Choroid plexus epithelial cell (primary cell): ENCODE results near the gene PRUNE2.

Source experiments
- DNase-seq: peaks from one replicate; pipeline ENCODE4 v3.0.0-alpha.2; 2010; ENCODE audit warnings: low read depth
- H3K4me3 ChIP-seq: 2 replicates; pipeline ENCODE4 v1.5.1; 2011; ENCODE audit warnings: low read depth, mild to moderate bottlenecking, control low read depth, low read length, moderate library complexity
- CTCF ChIP-seq: conservative IDR thresholded peaks from 2 replicates; pipeline ENCODE4 v1.5.1; 2011; ENCODE audit warnings: low read depth, mild to moderate bottlenecking, control low read depth, inconsistent platforms, low read length, moderate library complexity

PRUNE2 gene

GRCh38 chr9:76620581-76620980 lies 285.3 kb downstream of the PRUNE2 start:
- no peak overlapping the region for H3K4me3 ChIP-seq
- peak; percentile 41 for DNase-seq
- TF ChIP-seq CTCF: no peak

- no peak for TF ChIP-seq CTCF
- peak; percentile 82 for DNase-seq
- no peak overlapping the region for H3K4me3 ChIP-seq
Observed at GRCh38 chr9:76619640-76620039, 286.3 kb downstream of the PRUNE2 start.

- H3K4me3 ChIP-seq: no peak overlapping the region
- TF ChIP-seq CTCF: no peak
- DNase-seq: no peak
Observed at GRCh38 chr9:76619197-76619596, 286.7 kb downstream of the PRUNE2 start.

GRCh38 chr9:76618762-76619161 lies 287.2 kb downstream of the PRUNE2 start:
- no peak for TF ChIP-seq CTCF
- no peak overlapping the region for H3K4me3 ChIP-seq
- peak; percentile 58 for DNase-seq

GRCh38 chr9:76617497-76618175 lies 288.3 kb downstream of the PRUNE2 start:
- no peak overlapping the region for H3K4me3 ChIP-seq
- TF ChIP-seq CTCF: no peak
- DNase-seq: no peak

- no peak overlapping the region for H3K4me3 ChIP-seq
- no peak for TF ChIP-seq CTCF
- no peak for DNase-seq
Observed at GRCh38 chr9:76616780-76617179, 289.1 kb downstream of the PRUNE2 start.

GRCh38 chr9:76615177-76615603 lies 290.7 kb downstream of the PRUNE2 start:
- peak overlapping the region; percentile 6 for H3K4me3 ChIP-seq
- TF ChIP-seq CTCF: no peak
- DNase-seq: peak; percentile 62
